ENCODE results near the gene TRMT10C.
"Not testable (repeated sequence)": the region's sequence is repeated elsewhere in the genome, so short reads cannot be mapped to it uniquely, and the experiment has no call there.

TRMT10C gene

GRCh38 chr3:101561630-101562328 lies at the start of gene TRMT10C:
TSS of gene TRMT10C (plus strand) at chr3:101561868. CDS start at chr3:101564782, 2,914 bp downstream.
- peak; percentile 67 to 80 for DNase-seq (ENCODE audit: low read depth in 2 of 2)

DNA sequence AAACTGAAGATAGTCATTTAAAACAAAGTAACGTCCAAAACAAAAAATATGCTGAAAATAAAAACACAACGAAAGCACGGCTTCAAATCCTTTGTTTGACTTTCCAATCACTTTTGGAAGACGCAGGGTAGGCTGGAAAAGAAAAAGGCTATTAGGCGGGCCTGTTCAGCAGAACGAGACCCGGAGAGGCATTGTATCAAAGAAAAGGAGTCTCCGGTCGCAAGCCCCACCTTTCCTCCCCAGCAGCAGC lies 49.3 kb upstream of the TRMT10C start:
- no peak for DNase-seq (ENCODE audit: low read depth in 2 of 2)

- peak; percentile 37 to 52 for DNase-seq (ENCODE audit: low read depth in 2 of 2)
Measured at GRCh38 chr3:101512646-101513418, 48.8 kb upstream of the TRMT10C start, which contains the start of gene SENP7. TSS of gene SENP7 (minus strand) at chr3:101513212. CDS start at chr3:101513130, 82 bp downstream.

DNA sequence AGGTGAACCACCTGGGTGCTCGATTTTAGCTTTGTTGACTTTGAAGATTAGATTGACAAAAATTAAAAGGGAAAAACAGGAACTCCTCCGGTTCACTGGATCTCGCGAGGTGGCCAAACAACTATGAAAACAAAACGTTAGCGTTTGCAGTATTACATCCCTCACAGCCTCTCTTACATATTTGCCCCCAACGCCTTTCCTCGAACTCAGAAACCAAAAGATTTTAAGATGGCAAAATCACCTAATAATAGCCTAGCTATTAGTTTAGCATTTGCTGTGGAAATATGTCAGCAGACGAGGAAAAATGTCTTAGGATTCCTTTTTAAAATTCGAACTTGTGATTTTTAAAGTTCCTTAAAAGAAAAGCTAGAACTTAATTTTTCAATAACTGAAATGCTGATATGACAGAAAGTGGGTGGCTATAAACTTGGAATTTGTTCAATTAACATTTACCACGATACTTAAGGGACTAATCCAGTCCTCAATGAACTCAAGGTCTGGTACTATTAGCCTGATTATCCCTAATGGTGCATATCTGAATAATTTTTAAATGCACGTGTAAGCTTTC lies 48.2 kb upstream of the TRMT10C start:
- no peak for DNase-seq (ENCODE audit: low read depth in 2 of 2)

DNA sequence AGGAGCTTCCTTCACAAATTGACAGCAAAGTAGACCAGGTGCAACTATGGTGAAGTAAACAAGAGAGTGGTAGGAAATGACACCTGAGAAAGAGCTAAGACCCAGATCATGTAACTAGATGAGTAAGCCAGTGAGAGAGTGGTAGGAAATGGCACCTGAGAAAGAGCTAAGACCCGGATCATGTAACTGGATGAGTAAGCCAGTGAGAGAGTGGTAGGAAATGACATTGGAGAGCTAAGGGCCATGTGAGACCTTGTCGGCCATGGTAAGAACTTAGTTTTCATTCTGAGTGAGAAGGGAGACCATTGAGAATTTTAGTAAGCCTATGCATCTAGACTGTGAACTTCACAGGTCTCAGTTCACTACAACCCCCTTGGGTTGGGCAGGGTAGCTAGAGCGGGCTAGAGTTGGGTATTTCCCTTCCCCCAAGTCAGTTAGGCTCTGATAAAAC lies 43.2 kb upstream of the TRMT10C start:
- DNase-seq (ENCODE audit: low read depth in 2 of 2) = no peak

GRCh38 chr3:101519685-101520365 lies 41.8 kb upstream of the TRMT10C start:
- no peak for DNase-seq (ENCODE audit: low read depth in 2 of 2)

DNA sequence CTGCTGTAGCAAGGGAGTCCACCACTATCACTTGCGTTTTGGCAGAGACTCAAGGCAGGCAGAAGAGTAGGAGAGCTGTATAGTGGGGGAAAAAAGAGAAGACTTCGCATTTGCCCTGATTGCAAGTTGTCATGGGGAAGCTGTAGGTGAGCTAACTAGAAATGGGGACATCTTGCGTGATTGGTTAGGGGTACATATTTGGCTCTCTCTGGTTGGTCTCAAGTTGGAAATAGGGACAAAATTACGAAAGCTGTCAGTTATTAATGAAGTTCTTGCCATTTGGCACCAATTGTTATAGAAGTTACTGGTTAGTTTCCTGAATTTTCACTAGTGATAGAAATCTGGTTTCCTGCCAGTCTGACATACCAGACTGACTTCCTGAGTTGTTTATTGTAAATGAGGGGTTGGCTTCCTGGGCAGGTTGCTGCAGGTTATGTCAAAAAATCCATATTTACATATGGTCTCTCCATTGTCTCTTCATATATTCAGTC lies 40.4 kb upstream of the TRMT10C start:
- no peak for DNase-seq (ENCODE audit: low read depth in 2 of 2)

DNA sequence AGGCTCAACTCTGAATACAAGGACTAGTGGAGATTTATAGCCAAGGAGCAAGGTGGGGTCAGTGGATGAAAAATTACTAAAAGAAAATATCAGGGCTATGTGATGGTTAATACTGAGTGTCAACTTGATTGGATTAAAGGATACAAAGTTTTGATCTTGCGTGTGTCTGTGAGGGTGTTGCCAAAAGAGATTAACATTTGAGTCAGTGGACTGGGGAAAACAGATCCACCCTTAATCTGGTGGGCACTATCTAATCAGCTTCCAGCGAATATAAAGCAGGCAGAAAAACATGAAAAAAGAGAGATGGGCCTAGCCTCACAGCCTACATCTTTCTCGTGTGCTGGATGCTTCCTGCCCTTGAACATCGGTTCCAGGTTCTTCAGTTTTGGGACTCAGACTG lies 34.2 kb upstream of the TRMT10C start:
- DNase-seq (ENCODE audit: low read depth in 2 of 2) = no peak

DNA sequence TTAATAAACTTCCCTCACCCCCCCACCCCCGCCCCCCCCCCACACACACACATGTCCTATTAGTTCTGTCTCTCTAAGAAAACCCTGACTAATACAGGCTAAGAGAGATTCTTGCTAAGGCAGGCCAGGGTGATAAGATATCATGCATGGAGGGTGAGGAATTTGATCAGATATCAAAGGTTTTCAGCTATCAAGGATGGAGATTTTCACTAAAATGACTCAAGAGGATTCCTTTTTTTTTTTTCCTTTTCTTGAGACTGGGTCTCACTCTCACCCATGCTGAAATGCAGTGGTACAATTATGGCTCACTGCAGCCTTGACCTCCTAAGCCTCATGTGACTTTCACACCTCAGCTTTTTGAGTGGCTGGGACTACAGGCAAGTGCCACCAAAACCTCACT lies 33.8 kb upstream of the TRMT10C start:
- no peak for DNase-seq (ENCODE audit: low read depth in 2 of 2)

DNA sequence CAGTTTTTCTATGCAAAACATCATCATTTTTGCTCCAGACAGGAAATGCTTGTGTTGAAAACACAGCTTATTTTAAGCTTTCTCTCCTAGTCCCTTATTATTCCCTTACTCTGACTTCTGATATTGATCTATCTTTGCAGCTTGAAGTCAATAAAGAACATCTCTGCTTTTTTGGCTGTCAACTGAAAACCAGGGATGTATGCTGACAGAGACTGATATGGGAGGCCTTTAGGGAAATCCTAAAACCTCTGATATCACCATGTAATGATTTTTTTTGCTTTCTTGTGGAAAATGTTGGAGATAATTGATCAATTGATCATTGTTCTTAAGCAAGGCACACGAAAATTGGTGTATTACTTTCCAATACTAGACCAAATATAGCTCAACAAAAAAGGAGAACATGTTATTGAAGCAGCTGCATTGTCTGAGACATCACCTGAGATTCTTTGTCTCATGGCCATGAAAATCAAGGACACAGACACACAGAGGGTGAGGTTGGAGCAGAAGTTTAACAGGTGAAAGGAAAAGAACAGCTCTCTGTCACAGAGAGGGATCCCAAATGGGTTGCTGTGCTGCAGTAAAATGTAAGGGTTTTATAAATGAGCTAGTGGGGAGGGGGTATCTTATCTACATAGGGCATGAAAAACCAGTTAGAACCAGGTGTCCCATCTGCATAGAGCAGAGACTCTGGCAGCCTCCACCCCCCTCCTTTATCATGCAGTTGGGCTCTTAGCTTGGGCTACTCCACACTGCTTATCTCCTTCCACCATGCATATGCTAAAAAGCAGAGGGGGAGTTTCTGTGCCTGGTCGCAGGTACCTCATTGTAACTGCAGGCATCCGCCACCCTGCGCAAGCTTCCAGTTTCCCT lies 31.6 kb upstream of the TRMT10C start:
- DNase-seq (ENCODE audit: low read depth in 2 of 2) = no peak

GRCh38 chr3:101530686-101531047 lies 31.0 kb upstream of the TRMT10C start:
- DNase-seq (ENCODE audit: low read depth in 2 of 2) = no peak

- no peak for DNase-seq (ENCODE audit: low read depth in 2 of 2)
Measured at GRCh38 chr3:101531473-101532086, 30.1 kb upstream of the TRMT10C start.

DNA sequence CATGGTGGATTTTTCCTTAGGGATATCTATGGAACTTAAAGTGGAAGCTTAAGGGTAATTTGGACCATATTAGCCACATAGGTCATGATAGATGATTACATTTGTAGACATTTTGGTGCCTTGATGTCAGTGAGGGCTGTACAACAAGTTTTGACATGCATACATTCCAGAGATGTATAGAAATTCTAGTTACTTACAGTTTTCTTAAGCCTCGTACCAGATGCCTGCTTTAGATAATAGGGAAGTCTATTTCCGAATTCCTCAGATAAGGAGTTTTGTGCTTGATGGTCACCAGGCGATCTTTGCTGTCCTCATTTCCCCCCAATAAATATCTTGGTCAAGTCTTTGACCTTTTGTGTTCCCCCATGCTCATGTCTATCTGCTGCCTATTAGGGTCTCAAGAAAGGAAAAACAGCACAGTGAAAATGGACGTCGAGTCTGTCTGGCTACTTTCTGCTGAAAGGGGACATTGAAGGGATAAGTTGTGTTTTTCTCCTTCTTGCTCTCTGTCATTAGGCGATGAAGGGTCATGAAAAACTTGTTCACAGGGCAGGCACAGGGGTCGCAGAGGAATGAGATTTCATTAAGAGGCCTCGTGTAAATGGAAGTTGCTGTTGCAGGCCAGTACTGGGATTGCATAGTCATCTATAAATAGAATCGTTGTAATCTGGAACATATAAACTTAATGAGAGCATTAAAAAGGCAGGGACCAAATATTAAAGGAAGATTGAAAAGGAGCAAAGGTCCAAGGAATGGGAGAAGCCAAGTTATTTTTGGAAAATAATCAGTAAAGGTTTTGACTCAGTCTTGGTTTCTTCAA lies 28.7 kb upstream of the TRMT10C start:
- DNase-seq (ENCODE audit: low read depth in 2 of 2) = no peak

DNA sequence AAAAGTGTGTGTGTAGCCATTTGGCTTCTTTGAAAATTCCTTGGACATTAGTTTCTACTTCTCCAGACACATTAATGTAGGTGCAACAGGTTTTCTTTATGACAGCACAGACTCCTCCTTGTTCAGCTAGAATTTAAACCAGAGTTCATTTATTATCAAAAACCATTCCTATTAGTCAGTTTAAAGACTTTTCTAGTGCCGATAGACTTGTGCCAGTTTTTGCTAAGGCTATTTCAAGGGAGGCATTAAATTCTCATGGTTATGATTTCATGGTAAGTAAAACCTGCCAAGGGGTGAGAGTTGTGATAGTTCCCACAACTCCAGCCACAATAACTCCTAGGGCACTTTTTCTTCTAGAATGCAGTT lies 28.1 kb upstream of the TRMT10C start:
- DNase-seq (ENCODE audit: low read depth in 2 of 2) = no peak

DNA sequence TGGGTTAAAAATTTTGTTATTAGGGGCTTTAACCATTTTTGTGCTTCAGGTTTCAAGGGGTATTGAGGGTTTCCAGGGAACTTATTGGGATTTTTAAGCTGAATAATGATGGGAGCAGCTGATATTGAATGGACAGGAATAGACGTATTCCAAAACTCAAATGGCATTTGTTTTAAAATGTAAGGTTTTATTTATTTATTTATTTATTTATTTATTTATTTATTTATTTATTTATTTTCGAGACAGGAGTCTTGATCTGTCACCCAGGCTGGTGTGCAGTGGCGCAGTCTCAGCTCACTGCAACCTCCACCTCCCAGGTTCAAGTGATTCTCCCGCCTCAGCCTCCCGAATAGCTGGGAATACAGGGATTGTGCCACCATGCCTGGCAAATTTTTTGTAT lies 26.4 kb upstream of the TRMT10C start:
- no peak for DNase-seq (ENCODE audit: low read depth in 2 of 2)

- DNase-seq (ENCODE audit: low read depth in 2 of 2) = no peak
Measured at GRCh38 chr3:101536266-101536665, 25.4 kb upstream of the TRMT10C start.

DNA sequence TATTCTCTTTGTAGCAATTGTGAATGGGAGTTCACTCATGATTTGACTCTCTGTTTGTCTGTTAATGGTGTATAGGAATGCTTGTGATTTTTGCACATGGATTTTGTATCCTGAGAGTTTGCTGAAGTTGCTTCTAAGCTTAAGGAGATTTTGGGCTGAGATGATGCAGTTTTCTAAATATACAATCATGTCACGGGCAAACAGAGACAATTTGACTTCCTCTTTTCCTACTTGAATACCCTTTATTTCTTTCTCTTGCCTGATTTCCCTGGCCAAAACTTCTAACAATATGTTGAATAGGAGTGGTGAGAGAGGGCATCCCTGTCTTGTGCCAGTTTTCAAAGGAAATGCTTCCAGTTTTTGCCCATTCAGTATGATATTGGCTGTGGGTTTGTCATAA lies 24.7 kb upstream of the TRMT10C start:
- DNase-seq (ENCODE audit: low read depth in 2 of 2) = not testable (repeated sequence)

GRCh38 chr3:101542957-101543356 lies 18.7 kb upstream of the TRMT10C start:
- no peak for DNase-seq (ENCODE audit: low read depth in 2 of 2)

GRCh38 chr3:101544161-101544850 lies 17.4 kb upstream of the TRMT10C start:
- no peak for DNase-seq (ENCODE audit: low read depth in 2 of 2)
